HG02759 (cell line): ENCODE results near the gene ENTPD1.
A peak's percentile ranks its signal among the peaks of the same experiment; 100 is the strongest.
"Not testable (repeated sequence)": the region's sequence is repeated elsewhere in the genome, so short reads cannot be mapped to it uniquely, and the experiment has no call there.

Experiments
- ATAC-seq: cut with Tn5 transposase; IDR thresholded peaks from one replicate; pipeline ENCODE4 v1.9.1; 2021; ENCODE audit warnings: mild to moderate bottlenecking, moderate library complexity; ENCODE audit not compliant: unreplicated experiment

ENTPD1 gene, protein sequence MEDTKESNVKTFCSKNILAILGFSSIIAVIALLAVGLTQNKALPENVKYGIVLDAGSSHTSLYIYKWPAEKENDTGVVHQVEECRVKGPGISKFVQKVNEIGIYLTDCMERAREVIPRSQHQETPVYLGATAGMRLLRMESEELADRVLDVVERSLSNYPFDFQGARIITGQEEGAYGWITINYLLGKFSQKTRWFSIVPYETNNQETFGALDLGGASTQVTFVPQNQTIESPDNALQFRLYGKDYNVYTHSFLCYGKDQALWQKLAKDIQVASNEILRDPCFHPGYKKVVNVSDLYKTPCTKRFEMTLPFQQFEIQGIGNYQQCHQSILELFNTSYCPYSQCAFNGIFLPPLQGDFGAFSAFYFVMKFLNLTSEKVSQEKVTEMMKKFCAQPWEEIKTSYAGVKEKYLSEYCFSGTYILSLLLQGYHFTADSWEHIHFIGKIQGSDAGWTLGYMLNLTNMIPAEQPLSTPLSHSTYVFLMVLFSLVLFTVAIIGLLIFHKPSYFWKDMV

DNA sequence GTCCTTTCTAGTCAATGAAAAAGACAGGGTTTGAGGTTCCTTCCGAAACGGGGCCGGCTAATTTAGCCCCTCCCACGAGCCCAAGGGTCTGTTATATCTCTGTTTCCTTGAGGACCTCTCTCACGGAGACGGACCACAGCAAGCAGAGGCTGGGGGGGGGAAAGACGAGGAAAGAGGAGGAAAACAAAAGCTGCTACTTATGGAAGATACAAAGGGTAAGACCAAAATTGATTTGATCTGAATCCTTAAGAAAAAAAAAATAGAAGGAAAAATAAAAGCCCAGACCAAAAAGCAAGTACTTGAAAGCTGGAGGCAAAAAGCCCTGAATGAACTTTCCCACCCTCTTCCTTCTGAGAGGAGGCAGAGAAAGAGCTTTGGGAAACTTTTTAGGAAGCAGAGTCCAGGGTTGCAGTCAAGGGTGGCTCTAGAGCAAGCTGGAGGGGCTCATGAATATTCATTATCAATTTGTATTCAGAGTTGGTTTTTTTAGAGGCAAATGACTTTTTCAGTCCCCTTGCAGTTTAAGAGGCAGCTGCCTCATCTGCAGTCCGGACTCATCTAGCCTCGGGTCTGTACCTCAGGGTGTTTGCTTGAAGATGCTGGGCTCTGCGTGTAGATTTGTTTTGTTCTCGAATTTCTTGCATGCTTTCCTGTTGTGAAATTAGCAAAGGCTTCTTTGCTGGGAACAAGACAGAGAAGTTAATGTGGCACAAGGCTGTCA is at the start of gene ENTPD1:
Gene ENTPD1 (plus strand): TSS at position 123 of the 721 bp plus-strand sequence. CDS start 77 bp downstream, at position 200.
- no peak for ATAC-seq

DNA sequence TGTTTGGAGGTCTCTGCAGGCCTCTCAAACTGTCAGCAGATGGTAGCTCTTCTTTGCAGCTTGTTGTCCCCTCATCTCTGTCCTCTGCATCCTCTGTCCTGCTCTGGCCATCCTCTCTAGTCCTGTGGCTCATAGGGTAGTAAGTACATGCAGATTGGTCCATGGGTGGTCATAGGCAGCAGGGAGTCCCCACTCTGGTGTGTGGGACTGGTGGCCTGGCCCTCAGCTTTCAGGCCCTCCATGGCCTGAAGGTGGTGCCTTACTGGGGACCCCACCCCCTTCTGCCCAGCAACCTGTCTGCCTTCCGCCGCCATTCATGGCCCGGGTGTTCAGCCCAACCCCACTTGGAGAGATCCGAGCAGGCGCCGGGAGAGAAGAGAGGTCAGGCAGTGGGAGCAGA is 49.4 kb upstream of the ENTPD1 start:
- no peak for ATAC-seq

DNA sequence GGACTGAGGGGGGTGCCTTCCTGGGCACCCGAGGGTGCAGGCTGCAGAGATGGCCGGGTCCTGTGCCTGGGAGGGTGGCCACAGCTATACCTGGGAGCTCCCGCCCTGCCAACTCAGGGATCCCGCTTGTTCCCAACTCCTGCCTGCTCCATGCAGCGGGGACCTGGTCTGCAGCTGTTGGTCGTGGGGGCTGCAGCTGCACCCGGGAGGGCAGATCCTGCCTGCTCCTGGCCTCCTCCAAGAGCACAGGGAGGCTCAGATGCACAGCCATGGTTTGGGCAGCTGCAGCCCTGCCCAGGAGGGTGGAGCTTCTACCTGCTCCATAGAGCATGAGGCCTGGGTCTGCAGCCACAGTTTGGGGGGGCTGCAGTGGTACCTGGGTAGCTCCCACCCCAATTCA is 49.0 kb upstream of the ENTPD1 start:
- no peak for ATAC-seq

DNA sequence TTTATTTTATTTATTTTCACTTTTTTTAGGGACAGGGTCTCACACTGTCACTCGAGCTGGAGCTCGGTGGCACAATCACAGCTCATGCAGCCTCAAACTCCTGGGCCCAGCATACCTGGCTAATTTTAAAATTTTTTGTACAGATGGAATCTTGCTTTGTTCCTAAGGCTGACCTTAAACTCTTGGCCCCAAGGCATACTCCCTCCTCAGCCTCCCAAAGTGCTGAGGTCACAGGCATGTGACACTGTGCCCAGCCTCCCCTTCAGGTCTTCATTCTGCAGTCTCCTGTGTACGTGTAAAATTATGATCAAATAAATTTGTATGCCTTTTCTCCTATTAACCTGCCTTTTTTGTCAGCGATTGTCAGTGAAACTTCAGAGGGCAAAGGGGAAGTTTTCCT is 44.5 kb upstream of the ENTPD1 start:
- ATAC-seq: no peak

DNA sequence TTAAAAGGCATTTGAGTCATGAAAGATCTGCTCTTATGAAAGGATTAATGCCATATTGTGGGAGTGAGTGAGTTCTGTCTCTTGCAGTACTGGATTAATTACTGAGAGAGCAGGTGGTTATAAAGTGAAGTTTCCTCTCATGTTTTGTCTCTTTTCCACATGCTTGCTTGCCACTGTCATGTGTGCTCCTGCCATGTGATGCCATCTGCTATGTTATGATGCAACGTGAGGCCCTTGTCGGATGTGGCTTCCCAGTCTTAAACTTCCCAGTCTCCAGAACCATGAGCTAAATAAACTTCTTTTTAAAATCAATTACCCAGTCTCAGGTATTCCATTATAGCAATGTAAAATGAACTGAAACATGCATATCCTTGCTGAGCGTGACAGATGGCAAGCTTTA is 39.5 kb upstream of the ENTPD1 start:
- ATAC-seq: no peak

DNA sequence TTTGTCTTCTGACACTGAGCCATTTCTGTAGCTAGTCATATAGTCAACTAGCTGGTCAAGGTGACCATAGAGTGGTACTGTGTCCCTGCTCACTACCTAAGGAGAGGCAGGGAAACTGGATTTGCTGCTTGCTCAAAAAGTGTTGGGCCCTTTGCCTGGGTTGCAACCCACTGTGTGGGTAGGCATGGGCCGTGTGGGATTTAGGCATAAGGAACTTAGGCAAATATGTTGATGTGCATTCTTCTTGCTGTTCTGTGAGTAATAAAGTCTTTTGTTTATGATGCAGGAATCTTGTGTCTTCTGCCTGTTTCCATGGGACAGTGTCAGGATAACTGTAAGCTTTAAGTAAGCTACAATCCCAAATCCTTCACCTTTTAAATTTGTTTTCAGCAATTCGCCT is 39.1 kb upstream of the ENTPD1 start:
- ATAC-seq: no peak

DNA sequence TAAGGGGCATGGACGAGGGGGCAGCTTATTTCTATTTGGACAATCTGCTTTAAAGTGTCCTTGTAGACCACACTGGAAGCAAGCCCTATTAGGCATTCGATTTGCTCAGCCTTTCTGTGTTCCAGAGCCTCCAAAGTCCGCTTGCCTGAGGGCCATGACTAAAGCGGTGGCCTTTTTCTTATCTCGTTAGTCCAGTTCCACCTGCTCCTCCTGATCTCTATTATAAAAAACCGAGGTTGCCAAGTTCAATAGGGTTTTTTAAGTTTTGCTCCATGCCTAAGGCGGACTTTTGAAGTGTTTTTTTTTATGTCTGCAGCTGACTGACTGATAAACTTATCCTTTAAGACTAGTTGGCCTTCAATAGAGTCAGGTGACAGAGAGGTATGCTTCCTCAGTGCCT is 35.2 kb upstream of the ENTPD1 start:
- ATAC-seq: not testable (repeated sequence)

DNA sequence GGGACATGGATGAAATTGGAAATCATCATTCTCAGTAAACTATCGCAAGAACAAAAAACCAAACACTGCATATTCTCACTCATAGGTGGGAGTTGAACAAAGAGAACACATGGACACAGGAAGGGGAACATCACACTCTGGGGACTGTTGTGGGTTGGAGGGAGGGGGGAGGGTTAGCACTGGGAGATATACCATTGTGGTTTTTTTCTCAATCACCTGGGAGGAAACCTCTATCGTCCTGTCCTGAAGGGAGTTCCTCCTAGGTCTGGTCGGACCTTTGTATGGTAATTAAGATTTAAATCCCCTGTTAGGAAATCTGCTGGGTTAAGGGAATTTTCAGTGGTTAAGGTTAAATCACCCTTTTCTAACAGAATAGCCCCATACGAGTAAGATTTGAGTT is 33.5 kb upstream of the ENTPD1 start:
- not testable (repeated sequence) for ATAC-seq

DNA sequence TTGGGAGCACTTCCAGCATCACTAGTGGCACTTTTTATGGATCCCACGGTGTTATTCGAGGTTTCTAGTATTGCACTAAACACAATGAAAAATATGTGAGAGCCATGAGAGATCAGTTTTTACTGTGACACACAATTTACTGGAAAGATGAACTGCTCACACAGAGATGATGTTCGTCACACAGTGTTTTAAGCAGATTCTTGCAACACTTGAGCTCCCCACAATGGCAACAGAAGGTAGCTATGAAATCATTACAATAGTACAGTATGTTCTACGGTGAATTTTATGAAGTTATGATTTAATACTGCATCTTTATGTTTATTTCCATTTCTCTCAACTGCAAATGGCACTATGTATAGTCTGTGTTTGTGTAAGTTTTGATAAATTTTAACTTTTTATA is 27.4 kb upstream of the ENTPD1 start:
- ATAC-seq: no peak

DNA sequence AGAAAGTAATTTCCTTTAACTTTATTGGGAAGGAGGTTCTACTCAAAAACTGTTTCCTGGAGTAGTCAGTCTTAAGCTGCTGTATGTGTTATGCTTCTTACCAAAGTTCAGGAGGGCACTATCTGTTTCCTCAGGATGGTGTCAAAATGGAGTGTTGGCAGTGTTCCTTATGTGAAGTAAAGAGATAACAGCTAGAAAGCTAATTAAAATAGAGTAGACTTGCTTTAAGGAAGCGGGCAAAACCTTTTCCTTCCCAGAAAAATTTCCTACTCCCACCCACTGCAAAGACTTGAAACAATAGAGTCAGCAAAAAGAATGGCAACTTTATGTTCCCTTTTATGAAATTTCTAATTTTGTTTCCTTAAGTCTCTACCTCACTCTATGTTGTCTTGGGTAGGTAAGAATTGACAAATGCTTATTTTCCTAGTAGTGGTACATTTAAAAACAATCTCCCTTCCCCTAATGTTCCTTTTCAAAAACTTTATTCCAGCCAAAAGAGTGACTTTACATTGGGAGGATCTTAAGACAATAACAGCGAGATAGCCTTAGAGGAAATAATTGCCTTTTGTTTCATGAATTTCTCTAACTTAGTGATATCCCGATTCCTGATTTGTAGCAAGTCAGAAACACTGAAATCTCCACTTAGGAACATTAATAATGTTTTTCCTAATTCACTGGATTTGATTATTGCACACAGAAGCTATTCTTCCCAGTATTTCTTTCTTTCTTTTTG is 26.5 kb upstream of the ENTPD1 start:
- no peak for ATAC-seq

DNA sequence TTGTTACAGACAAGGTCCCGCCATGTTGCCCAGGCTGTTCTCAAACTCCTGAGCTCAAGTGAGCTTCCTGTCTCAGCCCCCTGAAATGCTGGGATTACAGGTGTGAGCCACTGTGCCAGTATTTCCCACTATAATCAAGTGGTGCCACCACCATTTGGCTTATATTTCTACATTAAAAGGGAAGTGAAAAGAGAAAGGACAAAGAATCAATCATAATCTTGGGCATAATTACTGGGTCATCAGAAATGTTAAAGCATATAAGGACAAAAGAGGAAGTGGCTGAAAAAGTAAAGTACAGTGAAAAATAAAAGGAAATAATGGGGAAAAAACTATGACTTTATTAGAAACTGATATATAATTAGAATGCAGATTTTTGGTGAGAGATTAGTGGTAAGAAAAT is 25.7 kb upstream of the ENTPD1 start:
- no peak for ATAC-seq

DNA sequence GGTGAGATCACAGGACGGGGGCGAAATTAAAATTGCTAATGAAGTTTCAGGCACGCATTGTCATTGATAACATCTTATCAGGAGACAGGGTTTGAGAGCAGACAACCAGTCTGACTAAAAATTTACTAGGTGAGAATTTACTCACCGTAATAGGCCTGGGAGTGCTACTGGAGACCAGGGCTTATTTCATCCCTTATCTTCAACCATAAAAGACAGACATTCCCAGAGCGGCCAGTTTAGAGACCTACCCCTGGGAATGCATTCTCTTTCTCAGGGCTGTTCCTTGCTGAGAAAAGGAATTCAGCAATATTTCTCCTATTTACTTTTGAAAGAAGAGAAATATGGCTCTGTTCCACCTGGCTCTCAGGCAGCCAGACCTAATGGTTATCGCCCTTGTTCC is 23.1 kb upstream of the ENTPD1 start:
- ATAC-seq: not testable (repeated sequence)

DNA sequence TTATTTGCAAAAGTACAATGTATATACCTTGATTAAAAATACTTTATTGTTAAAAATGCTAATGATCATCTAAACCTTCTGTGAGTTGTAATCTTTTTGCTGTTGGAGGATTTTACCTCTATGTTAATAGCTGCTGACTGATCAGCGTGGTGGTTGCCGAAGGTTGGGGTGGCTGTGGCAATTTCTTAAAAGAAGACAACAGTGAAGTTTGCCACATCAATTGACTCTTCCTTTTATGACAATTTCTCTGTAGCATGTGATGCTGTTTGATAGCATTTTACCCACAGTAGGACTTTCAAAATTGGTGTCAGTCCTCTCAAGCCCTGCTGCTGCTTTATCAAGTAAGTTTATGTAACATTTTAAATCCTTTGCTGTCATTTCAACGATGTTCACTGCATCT is 16.9 kb upstream of the ENTPD1 start:
- ATAC-seq: no peak

DNA sequence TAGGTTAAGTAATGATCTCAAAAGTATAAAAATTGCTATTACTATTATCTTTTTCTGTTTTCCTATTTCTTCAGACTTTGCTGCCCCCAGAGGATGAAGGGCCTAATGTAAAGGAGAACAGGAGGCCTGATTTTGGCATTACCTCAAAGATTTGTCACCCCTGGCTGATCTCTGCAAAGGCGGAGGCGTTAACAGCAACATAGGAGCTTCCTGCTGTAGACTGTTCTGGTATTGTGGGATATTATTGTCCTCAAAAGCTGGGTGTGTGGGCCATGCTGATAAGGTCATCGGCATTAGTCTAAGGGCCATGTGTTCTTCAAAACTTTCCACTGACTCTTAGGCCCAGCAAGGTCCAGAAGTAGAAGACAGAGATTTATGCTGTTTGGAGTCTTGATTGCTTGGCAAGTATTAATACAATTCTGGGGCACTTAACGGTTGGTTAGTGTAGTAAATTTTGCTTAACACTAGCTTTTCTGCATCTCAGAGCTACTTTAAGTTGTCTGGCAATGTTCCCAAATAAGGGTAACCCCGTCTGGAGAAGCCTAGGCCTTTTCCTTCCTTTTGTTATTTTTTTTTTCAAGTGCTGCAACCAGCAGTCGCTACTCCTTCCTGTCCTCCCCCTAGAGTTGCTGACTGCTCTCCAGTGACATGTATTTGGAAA is 14.0 kb upstream of the ENTPD1 start:
- peak; percentile 80 for ATAC-seq

DNA sequence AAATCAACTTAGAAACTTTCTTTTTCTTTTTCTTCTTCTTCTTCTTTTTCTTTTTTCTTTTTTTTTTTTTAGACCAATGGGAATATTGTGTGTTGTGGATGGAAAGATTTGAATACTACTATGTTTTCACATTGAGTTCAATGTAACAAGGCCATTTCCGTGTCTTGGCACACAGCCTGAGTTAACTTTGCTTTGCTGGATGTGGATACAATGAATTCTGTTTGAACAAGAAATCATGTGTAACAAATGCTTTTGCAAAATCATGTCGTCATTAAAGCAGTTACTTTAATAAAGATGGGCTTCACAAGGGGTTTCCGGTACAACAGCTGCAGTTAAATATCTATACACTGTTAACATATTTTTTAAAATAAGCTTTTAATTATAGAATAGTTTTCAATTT is 13.5 kb upstream of the ENTPD1 start:
- ATAC-seq: peak; percentile 24

DNA sequence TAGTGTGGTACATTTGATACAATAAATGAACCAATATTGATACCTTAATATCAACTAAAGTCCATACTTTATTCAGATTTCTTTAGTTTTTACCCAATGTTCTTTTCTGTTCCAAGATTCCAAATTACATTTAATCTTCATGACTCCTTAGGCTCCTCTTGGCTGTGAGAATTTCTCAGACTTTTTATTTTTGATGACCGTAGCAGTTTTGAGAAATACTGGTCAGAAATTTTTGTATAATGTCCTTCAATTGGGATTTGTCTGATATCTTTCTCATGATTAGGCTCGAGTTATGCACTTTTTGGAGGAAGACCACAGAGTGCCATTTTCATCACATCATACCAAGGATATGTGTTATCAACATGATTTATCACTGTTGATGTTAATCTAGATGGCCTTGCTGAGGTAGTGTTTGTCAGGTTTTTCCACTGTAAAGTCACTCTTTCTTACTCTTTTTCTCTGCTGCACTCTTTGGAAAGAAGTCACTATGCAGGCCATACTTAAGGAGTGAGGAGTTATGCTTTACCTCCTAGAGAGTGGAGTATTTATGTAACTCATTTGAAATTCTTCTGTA is 12.9 kb upstream of the ENTPD1 start:
- ATAC-seq: no peak

DNA sequence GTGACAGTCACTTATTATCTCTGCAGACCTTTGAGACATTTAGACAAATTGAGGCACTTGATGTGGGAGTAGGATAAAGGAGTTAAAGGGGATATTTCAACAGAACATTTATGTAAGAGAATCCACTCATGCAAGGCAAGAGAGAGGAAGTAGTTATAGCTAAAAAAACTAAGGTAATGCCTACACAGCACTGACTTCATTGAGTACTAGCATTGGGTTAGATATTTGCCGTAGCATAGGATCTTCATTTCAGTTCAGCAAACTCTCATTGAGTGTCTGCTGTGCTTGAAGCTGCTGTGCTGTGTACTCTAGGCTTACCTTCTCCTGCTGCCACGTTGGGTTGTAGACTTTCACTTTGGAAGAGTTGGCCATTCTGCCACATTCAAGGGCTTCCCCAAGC is 10.5 kb upstream of the ENTPD1 start:
- no peak for ATAC-seq

DNA sequence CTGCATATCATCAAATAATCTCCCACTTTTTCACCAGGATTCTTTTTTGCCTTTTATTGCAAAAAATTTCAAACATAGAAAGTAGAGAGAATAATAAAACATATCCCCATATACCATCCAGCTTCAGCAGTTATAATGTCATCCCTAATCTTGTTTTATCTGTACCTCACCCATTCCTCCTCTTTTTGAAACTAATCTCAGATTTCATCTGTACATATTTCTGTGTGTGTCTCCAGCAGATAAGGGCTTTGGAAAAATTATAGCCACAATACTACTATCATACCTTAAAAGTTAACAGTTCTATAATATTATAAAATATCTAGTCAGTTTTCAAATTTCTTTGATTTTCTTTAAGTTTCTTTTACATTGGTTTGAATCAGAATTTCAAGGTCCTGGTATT is 7.6 kb upstream of the ENTPD1 start:
- ATAC-seq: no peak

DNA sequence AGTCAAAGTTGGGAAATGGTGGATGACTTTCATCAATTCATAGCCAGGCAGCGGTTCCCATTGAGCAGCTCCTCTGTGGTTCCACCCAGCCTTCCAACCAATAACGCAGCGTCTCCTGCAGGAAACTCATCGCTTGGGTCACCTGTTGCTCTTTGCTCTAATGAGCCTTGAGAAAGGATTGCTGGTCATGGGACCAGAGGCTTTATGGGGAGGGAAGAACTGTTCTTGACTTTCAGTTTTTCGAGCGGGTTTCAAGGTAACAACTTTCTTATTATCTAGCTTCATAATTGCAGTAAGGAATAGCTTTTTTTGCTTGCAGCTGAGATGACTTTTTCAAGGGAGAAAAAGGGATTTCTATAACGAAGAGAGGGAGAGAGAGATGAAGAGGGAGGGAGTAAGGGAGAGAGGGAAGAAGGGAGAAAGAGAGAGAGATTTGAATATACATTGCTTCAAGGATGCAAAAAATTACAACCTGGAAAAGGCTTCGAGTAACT is 405 bp upstream of the ENTPD1 start:
- peak; percentile 20 for ATAC-seq
